Lung (tissue), 12 donors: Measurements from ENCODE around the gene FAM13A. TPM values are rescaled to one million over a fixed set of nuclear protein-coding genes. Genes with fewer than 3 reads are reported as not detected.

Experiments
- ATAC-seq: fragments of 200-7000 bp; cut with Tn5 transposase; one replicate; pipeline ENCODE4 v1.9.1; 2020; ENCODE audit warnings: moderate number of reproducible peaks; ENCODE audit not compliant: insufficient read depth, low FRiP score
- DNase-seq, 3 donors: peaks; one replicate each; pipeline ENCODE4 v3.0.0-alpha.2; 2013 to 2017
- H3K27ac ChIP-seq, 2 donors: one replicate each; pipeline ENCODE4 v1.5.1; 2013; ENCODE audit warnings: mild to moderate bottlenecking in 2 of 2, moderate library complexity in 2 of 2, control low read depth in 1 of 2, inconsistent platforms in 1 of 2, low read depth in 1 of 2, low read length in 1 of 2
- H3K27me3 ChIP-seq, 3 donors: one replicate each; pipeline ENCODE4 v1.5.1; 2013; ENCODE audit warnings: low read length in 2 of 3; ENCODE audit not compliant: control insufficient read depth in 3 of 3, insufficient read depth in 3 of 3
- H3K36me3 ChIP-seq, 4 donors: one replicate each; pipeline ENCODE4 v1.5.1; 2013; ENCODE audit warnings: low read length in 4 of 4, mild to moderate bottlenecking in 1 of 4, moderate library complexity in 1 of 4; ENCODE audit not compliant: control insufficient read depth in 4 of 4, insufficient read depth in 4 of 4
- H3K4me1 ChIP-seq, 5 donors: one replicate each; pipeline ENCODE4 v1.5.1; 2013; ENCODE audit warnings: low read length in 5 of 5, mild to moderate bottlenecking in 2 of 5, moderate library complexity in 1 of 5; ENCODE audit not compliant: control insufficient read depth in 5 of 5, insufficient read depth in 5 of 5
- H3K4me3 ChIP-seq: one replicate; pipeline ENCODE4 v1.5.1; 2013; ENCODE audit warnings: mild to moderate bottlenecking, control low read depth, moderate library complexity
- H3K9ac ChIP-seq, 2 donors: one replicate each; pipeline ENCODE4 v1.5.1; 2013; ENCODE audit warnings: low read length in 2 of 2, control low read depth in 1 of 2; ENCODE audit not compliant: insufficient read depth in 1 of 2
- H3K9me3 ChIP-seq, 4 donors: one replicate each; pipeline ENCODE4 v1.5.1; 2013; ENCODE audit warnings: low read length in 3 of 4, mild to moderate bottlenecking in 1 of 4, moderate library complexity in 1 of 4; ENCODE audit not compliant: control insufficient read depth in 4 of 4, insufficient read depth in 3 of 4
- WGBS, 2 donors: extraction: QIAGEN DNeasy Blood & Tissue Kit; methylation state at CpG; one replicate each; pipeline ENCODE4 v1.1.7; 2013; 5-methylcytosine and 5-hydroxymethylcytosine counted together
- polyA plus RNA-seq, 2 donors: library from polyadenylated mRNA; stranded (reverse); fragments of 200-250 nt; gene quantifications; one replicate each; pipeline ENCODE4 v1.2.1, GENCODE V29; 2013
- total RNA-seq, 2 donors: library from RNA; depleted of rRNA in 1 of 2; stranded (reverse); fragments of >200 nt in 1 of 2; gene quantifications; one replicate each; pipeline ENCODE4 v1.2.1, GENCODE V29; 2014 to 2021
- TF ChIP-seq, protein P1 (sequence below): IDR thresholded peaks from 2 replicates; pipeline ENCODE4 v1.5.1; 2012; ENCODE audit warnings: mild to moderate bottlenecking; ENCODE audit errors: control extremely low read depth, extremely low read depth
- donor health status: control.
- donor health status: control.
- donor health status: Bipolar disorder and iron deficiency.
- donor health status: healthy.
- donor health status: DM: yes; HTN: yes; CAD: no.

FAM13A gene
- total and polyA plus RNA-seq, 4 donors = 9.2 to 122 (median 29.3) TPM

DNA sequence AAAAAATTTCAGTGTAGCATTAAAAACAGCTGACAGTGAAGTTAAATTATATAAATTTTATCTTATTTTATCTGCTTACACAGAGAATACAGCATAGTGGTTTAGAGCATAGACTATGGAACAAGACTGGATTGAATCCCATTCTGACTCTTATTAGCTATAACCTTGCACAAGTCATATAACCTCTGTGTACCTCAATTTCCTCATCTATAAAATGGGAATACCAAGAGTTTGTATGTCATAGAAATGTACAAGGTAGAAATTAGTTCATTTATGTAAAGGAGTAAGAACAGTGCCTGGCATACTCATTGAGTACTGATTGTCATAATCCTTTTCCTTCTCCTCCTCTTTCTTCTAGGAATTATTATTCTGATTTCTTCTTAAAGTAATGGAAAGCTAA is 25.7 kb downstream of the FAM13A start:
- no peak overlapping the region for H3K9ac ChIP-seq
- H3K4me3 ChIP-seq = no peak overlapping the region
- H3K27ac ChIP-seq = no peak overlapping the region
- H3K27me3 ChIP-seq = no peaks in the 10 kb centered on the region
- no peak for DNase-seq
- peaks cover 0 to 10% (median 3%) of the 10 kb centered on the region in 4 donors for H3K36me3 ChIP-seq
- peaks cover 0 to 8% (median 0%) of the 10 kb centered on the region in 4 donors for H3K9me3 ChIP-seq
- TF ChIP-seq, protein P1, sequence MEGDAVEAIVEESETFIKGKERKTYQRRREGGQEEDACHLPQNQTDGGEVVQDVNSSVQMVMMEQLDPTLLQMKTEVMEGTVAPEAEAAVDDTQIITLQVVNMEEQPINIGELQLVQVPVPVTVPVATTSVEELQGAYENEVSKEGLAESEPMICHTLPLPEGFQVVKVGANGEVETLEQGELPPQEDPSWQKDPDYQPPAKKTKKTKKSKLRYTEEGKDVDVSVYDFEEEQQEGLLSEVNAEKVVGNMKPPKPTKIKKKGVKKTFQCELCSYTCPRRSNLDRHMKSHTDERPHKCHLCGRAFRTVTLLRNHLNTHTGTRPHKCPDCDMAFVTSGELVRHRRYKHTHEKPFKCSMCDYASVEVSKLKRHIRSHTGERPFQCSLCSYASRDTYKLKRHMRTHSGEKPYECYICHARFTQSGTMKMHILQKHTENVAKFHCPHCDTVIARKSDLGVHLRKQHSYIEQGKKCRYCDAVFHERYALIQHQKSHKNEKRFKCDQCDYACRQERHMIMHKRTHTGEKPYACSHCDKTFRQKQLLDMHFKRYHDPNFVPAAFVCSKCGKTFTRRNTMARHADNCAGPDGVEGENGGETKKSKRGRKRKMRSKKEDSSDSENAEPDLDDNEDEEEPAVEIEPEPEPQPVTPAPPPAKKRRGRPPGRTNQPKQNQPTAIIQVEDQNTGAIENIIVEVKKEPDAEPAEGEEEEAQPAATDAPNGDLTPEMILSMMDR = no peak
- H3K4me1 ChIP-seq = peaks cover 0 to 1% (median 0%) of the 10 kb centered on the region in 5 donors
- no peak for ATAC-seq

DNA sequence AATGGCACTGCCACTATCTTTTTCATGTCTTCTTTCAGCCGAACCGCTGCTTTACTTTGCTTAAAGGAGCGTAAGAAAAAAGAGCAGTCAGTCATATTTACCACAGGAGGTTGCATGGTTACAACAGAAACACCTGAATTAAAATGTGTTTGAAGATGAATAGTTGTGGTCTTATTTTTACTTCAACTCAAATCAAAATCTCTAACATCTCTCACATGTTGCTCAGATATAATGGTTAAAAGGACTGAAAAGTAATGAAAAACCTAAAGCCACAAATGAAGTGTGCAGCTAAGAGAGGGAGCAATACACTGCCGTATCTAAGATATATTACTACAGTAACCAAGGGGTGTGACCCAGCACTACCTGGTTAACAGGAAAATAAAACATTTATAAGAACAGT is 27.4 kb downstream of the FAM13A start:
- Histone ChIP-seq H3K4me1 (peaks cover 0 to 1% (median 0%) of the 10 kb centered on the region in 5 donors), H3K27me3 (no peaks in the 10 kb centered on the region), H3K9me3 (no peaks in the 10 kb centered on the region), H3K36me3 (peaks cover 0 to 6% (median 0%) of the 10 kb centered on the region in 4 donors), H3K4me3 (no peak overlapping the region), H3K27ac (no peak overlapping the region), H3K9ac (no peak overlapping the region)
- DNase-seq (no peak), ATAC-seq (no peak)
- WGBS, 2 donors = 92 to 94% methylated on average over 4 of the region's 4 CpGs
- TF ChIP-seq, protein P1 = no peak

DNA sequence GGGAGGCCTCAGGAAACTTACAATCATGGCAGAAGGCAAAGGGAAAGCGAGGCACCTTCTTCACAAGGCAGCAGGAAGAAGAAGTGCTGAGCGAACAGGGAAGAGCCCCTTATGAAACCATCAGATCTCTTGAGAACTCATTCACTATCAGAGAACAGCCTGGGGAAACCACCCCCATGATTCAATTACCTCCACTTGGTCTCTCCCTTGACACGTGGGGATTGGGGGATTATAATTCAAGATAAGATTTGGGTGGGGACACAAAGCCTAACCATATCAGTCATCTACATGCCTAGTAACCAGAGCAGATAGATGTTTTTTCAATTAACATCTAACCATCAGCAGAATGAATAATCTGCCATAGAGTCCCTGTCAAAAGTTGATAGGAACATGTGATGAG is 30.4 kb downstream of the FAM13A start:
- WGBS, 2 donors = 84% methylated on average over 3 of the region's 3 CpGs
- no peak for DNase-seq
- Histone ChIP-seq H3K4me3 (no peak overlapping the region), H3K36me3 (peaks cover 0 to 8% (median 0%) of the 10 kb centered on the region in 4 donors), H3K4me1 (peaks cover 0 to 5% (median 0%) of the 10 kb centered on the region in 5 donors), H3K27me3 (no peaks in the 10 kb centered on the region), H3K9ac (no peak overlapping the region), H3K27ac (no peak overlapping the region), H3K9me3 (no peaks in the 10 kb centered on the region)
- TF ChIP-seq, protein P1 = no peak
- no peak for ATAC-seq

DNA sequence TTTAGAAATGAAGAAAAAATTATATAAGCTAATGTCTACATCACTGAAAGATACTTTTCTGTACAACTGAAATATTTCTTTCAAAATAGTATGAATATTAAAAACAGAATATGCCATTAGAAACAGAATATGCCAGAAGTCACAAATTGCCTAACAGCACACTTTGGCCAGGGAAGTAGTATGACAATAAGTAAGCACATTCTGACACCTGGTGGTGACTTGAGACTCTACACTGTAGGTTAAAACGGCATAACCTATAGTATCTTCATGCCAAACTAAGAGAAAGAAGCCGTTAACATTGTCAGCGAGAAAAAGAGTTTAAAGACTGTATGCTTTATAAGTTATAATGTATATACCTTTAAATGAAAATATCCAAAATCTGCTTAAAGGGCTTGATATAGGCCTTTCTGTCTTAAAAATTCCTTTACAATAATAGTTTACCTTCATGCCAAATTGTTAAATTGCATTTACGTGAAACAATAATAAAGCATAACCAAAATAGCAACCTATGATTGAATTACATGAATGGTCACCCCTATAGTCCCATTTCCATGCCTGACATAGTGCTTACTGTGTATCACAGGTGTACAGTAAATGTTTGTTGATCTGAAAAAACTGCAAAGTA is 32.8 kb downstream of the FAM13A start:
- no peak overlapping the region for H3K9ac ChIP-seq
- 32 to 40% methylated on average over 4 of the region's 4 CpGs for WGBS, 2 donors
- no peaks in the 10 kb centered on the region for H3K27me3 ChIP-seq
- DNase-seq (peak; percentile 59 to 91 (median 87)), ATAC-seq (peak; percentile 88)
- TF ChIP-seq, protein P1 = peak; percentile 72
- H3K27ac ChIP-seq = no peak overlapping the region
- no peaks in the 10 kb centered on the region for H3K9me3 ChIP-seq
- H3K4me3 ChIP-seq = no peak overlapping the region
- peaks cover 0 to 11% (median 2%) of the 10 kb centered on the region in 4 donors for H3K36me3 ChIP-seq
- H3K4me1 ChIP-seq = peaks cover 0 to 5% (median 0%) of the 10 kb centered on the region in 5 donors
